NCI-H1105 treated with DMSO at 0.1 percent for 48 hours (cell line): ENCODE results near the gene ZBTB43.

ENCODE experiments used
- DNase-seq: peaks from one replicate; lab custom pipeline; 2025; lab: John Stamatoyannopoulos, UW

Gene ZBTB43

DNA sequence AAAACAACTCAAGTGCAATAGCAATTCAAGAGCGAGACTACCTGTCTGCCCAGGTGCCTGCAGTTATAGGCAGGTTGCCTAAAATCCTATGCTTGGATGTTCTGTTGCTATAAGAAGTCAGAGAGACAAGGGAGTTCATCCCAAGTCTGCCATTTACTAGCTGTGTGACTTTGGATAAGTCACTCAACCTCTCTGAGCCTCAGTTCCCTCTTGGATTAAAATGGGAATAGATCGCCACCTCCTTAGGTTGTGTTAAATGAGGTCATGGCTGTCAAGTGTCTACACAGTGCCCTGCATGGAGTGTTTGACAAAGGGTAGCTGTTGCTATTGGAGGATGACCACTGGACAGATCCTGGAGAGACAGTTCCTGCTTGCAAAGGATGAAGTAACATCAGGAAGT lies 54.3 kb downstream of the ZBTB43 start:
- DNase-seq = no peak

DNA sequence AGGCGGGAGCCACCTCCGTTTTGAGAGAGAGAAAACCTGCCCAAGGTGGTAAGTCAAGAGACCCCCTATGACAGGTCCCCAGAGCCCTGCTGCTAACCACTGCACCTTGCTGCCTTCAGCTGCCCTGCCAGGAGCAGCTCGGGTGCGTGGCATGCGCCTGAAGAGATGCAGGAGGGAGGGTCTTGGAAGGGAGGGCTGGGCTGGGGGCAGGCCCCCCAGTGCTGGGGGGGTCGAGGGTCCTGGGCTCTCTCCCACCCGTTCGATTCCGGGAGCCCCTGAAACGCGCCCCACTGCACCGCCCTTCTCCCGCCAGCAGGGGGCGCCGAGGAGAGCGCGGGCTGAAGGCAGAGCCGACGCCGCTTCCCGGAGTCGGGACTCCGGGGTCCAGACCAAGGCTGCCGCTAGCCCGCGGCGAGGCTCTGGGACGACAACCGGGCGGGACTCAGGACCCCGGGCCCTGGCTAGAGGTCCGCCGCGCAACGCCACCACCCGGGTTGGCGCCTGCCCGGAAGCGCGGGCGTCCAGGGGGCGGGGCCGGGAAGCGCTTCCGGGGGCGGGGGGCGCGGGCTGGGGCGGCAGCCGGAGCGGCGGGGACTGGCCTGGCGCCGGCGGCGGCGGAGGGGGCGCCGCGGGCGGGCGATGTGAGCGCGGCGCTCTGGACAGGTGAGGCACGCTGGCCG lies 55.4 kb downstream of the ZBTB43 start, which contains the start of gene ZBTB34:
Gene ZBTB34 (plus strand): TSS at position 563 of the 680 bp plus-strand sequence. CDS start 18,761 bp downstream, outside the sequence.
- DNase-seq = peak; percentile 36

DNA sequence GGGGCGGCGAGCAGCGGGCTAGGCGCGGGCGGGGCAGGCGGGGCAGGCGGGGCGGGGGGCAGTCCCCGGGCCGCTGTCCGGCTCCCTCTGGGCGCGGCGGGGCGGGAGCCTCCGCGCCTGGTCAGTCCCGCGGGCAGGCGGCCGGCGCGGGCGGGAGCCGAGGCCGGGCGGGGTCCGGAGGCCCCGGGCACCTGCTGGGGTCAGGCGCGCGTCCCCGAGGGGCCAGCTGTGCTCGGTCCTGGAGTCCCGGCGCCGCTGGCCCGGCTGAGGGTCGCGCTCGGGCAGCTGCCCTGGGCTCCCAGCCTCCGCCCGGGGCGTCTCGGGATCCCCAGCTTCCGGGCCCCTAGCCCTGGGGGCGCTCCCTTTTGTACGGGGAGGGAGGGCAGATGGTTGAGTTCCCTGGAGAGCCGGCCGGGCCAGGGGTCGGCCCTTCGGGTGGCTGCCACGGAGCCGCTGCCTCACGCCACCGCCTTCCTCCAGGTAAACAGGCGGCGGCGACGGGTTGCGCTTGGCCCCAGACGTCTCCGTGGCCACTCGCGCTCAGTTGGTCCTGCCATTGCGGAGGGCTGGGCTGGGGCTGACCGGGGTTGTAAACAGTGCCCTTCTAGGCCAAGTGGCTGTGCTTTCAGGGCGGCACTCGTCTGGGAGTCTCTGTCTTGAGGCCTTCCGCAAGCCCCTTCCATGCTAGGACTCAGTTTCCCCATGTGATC lies 56.1 kb downstream of the ZBTB43 start:
- no peak for DNase-seq

DNA sequence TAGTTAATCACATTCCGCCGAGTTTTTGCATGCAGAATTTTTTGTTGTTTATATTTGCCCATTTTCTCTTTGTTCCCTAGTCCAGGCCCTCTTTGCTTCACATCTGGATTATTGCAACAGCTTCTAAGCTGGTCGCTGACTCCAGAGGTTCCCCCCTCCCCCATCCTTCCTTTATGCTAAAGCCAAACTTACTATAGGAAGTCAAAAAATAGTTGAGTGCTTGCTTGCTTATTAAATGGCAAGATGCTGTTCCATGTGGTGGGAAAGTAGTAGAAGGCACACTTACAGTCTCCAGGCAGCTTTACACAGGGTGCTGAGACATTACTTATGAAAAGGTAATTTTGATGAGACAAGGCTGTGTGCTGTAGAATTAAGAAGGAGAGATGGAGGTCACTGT lies 56.9 kb downstream of the ZBTB43 start:
- no peak for DNase-seq

DNA sequence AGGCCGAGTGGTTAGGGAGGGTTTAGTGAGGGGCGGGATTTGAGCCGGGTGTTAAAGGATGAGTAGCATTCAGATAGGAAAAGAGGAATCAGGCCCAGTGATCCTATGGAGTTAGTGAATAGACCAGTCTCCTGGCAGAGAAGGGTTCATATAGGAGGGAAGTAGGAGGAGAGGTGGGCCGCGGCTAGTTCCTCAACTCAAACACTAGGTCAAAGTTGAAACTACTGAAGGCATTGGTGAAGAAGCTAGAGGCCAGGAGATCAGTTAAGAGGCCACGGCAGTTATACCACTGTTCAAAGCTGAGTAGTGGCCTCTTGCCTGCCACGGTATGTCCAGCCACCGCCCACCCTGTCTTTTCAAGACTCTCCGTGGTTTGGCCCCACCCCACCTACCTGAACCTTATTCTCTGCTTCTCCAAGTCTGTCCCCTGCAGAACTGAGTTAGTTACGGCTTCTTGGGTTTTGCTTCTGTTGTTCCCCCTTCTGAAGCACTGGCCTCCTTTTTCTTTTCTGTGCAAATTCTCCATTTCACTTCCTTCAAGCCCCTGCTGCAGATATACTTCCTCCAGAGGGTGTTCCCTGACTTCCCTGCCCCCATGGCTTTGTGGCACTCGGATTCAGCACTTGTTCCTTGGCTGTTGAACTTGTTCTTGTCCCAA lies 57.4 kb downstream of the ZBTB43 start:
- no peak for DNase-seq

DNA sequence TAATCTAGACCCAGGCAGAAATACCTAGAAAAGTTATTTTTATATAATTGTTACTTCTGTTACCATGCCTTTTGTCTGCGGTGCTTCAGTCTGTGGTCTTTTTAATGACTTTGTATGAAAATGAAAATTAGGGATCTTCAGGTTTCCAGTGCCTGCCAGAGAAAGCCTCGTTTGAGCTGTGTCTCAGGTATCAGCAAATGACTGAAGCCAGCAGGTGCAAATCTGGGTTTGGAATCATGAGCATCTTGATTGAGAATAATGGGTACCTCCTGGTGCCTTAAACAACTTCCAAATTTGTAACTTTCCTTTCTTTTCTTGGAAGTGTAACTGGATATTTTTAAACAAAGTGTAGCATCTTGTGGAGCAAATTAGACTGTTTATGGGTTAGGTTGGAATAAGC lies 59.9 kb downstream of the ZBTB43 start:
- no peak for DNase-seq

DNA sequence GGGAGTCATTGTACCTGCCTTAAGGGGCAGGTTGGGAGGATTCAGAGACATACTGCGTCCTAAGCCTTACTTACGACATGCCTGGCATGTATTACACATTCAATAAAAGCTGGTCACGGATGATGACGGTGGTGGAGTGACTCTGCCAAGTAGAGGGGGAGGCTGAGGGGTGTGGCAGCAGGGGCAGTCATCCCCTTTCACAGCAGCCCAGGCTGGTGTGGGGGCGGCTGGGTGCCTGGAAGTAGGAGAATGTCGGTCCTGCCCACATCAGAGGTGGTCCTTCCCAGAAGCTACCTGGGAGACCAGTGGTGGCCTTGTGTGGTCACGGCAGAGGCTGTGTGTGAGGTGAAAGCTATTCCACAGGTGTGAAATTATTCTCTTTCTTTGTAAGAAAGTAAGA lies 64.5 kb downstream of the ZBTB43 start:
- no peak for DNase-seq

DNA sequence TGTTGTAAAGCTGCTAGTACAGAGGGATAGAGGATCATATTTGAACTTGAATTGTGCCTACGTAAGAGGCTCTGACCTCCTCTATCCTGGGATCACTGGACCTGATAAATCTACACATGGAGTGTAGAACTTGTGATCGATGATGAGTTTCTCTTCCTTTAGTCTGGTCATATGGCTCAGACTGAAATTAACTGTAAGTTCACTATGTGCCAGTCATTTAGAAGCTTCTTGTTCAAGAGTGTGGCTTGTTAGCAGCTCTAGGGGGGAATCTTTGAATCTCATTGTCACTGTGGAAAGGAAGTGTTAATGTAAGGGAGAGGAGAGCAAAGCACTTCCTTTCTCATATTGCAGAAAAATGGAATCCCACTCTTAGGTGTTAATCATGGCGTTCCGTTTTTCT lies 67.7 kb downstream of the ZBTB43 start:
- DNase-seq = no peak

DNA sequence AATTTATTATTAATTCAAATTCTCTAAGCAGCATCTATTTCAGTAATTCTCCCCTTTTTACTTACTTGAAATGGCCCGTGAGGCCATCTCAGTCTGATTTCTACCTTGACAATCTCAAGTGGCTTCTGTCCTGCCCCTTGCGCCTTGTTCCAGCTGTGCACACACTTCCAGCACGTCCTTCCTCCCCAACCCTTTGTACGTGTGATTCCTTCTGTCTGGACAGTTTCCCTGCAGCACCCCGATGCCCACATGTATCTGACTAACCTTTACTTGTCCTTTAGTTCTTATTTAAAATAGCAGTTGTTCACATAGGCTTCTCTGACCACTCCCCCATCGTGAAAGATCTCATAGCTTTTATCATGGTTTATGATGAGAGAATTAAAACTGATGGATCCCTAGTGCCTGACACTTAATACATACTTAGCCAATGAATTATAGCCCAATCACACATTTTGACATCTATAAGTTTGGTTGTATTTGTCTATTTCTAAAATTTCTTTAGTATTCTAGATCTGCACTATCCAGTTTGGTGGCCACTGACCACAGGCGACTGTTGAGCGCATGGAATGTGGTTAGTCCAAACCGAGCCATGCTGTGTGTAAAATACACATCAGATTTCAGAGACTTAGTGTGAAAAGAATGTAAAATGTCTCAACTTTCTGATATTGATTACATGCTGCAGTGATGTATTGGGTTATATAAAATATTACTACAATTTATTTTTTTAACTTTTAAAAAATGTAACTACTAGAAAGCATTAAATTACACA lies 69.9 kb downstream of the ZBTB43 start:
- DNase-seq = no peak

DNA sequence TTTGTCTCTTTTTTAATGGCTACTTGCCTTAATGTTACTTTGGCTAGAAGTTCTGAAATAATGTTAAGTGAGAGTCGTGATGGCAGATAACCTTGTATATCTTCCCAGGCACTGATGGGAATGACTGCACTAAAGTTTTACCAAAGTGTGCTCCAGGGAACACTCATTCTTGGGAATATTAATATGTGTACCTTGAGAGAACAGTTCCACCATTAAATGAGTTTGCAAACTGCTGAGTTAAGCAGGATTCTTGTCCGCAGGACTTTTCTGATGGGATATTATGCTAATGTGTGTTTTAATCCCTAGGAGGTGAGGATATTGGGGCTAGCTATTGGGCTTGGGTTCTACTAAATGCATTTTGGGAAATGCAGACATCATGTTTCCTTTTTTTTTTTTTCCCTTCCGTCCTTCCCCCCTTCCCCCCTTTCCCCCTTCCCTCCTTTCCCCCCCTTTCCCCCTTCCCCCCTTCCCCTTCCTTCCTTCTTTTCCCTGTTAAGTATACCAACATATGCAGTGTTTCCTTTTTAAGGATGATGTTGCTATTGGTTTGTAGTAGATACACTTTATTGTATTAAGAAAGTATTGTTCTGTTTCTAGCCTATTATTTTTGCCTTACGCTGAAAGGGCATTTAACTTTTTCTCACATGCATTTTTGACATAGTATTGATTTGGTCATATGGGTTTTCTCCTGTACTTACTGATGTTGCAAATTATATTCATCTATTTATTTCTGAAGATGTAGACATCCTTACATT lies 71.1 kb downstream of the ZBTB43 start:
- DNase-seq = no peak

DNA sequence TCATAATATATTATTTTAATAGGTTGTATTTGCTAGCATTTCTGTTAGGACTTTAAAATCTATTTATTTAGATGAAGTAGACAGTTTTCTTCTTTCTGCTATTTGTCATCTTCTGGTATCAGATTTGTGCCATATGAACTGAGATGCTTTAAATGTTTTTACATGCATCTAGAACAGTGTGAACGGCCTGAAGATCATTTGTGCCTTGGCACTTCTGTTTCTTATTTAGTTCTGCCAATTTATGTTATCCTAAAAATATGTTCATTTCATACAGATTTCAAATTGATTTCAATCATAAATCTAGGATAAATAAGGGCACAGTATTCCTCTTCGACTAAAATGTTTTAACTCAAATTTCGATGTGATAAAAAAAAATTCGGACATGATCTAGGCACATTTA lies 71.7 kb downstream of the ZBTB43 start:
- no peak for DNase-seq

DNA sequence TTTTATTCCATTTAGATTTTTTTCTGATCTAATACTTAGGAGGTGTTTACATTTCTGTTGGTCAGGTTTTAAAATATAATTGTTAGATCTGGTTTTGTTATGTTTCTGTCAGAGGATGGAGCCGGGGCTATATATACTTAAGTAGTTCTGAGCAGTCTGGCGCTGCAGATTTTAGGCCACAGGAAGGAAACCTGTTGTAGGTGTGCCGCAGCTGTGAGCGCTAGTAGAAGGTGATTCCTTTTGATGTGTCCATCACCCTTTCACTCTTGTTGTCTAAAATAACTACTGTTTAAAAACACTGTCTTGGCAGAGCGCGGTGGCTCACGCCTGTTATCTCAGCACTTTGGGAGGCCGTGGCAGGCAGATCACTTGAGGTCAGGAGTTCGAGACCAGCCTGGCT lies 72.6 kb downstream of the ZBTB43 start:
- DNase-seq = no peak

DNA sequence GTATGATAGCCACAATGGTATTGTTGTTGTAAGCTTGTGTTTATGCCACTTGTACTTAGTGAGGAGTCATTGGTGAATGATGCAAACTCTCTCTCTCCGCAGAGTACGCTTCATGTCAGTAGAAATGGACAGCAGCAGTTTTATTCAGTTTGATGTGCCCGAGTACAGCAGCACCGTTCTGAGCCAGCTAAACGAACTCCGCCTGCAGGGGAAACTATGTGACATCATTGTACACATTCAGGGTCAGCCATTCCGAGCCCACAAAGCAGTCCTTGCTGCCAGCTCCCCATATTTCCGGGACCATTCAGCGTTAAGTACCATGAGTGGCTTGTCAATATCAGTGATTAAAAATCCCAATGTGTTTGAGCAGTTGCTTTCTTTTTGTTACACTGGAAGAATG lies 74.4 kb downstream of the ZBTB43 start:
- no peak for DNase-seq

DNA sequence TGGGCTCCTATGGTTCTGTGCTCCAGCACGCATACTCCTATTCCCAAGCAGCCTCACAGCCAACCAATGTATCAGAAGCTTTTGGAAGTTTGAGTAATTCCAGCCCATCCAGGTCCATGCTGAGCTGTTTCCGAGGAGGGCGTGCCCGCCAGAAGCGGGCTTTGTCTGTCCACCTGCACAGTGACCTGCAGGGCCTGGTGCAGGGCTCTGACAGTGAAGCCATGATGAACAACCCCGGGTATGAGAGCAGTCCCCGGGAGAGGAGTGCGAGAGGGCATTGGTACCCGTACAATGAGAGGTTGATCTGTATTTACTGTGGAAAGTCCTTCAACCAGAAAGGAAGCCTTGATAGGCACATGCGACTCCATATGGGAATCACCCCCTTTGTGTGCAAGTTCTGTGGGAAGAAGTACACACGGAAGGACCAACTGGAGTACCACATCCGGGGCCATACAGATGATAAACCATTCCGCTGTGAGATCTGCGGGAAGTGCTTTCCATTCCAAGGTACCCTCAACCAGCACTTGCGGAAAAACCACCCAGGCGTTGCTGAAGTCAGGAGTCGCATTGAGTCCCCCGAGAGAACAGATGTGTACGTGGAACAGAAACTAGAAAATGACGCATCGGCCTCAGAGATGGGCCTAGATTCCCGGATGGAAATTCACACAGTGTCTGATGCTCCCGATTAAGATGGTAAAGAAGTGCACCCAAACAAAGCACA lies 75.5 kb downstream of the ZBTB43 start:
- no peak for DNase-seq

DNA sequence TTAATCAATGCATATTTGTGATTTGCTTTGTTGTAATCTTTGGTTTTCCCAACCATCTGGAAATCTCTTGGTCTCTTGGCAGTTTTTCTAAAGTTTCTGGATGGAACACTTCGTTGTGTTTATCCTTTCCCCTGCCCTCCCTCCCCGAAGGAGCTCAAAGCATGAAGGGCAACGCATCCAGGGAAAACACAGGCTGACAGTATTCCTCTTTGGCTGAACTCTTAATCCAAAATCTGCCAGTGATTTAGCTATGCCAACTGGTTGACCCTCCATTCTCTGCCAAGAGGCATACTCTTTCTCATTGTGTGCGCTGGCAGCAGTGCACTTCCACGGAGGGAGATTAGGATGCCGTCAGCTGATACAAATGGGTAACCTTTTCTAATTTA lies 76.1 kb downstream of the ZBTB43 start:
- DNase-seq = no peak

DNA sequence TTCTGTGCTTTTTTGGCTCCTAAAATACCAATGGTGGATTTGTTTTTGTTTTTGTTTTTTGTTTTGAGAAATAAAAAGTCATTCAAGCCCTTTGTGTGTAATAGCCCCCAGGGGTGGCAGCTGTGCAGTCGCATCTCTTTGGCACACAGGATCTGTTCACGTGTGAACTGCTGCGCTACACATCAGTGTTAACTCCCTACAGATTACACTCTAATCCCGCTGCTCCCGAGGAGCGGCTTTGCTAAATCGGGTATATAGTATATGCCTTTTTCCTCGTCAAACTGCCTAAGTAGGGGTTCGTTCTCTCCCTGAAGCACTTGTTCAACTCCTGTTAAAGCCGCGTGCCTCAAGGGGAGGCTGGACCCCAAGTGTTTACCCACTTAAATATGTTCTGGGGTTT lies 77.9 kb downstream of the ZBTB43 start:
- no peak for DNase-seq

DNA sequence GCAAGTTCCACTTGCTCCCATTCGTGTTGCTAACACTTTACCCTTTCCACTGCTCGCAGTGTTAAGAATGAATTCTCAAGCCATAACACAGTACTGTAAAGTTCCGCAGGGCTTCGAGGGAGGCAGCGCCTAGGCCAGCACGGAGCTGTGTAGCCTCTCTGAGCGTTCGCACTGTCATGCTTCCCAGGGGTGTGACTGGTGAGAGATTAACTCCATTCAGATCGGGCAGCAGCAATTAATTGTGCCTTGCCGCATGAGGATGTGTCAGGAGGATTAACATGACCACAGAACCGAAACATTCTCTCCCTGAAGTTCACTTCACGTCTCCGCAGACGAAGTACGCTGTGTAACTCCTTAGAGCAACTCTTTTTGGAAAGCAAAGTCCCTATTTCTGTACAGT lies 78.8 kb downstream of the ZBTB43 start:
- DNase-seq = no peak

DNA sequence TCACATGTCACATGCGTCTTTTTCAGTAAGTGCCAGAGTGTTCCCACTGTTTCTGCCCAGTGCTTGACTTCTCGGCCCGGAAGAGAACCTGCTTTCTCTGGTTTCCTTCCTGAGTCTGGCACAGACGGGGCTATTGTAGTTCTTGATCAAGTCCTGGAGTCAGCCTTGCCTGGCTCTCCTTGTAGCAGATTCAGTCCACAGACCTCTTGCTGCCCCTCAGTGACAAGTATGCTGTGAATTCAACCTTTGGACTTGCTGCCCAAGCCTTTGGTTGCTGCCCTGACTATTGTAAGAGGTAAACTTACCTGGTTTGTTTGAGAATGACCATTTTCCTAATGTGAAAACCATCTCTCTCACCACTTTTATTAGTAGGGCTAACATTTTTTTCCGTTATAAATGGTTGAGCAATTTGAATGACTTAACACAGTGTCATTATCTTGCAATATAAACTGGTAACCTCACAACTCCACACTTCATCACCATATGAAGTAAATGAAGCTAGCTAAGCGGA lies 80.3 kb downstream of the ZBTB43 start:
- no peak for DNase-seq

DNA sequence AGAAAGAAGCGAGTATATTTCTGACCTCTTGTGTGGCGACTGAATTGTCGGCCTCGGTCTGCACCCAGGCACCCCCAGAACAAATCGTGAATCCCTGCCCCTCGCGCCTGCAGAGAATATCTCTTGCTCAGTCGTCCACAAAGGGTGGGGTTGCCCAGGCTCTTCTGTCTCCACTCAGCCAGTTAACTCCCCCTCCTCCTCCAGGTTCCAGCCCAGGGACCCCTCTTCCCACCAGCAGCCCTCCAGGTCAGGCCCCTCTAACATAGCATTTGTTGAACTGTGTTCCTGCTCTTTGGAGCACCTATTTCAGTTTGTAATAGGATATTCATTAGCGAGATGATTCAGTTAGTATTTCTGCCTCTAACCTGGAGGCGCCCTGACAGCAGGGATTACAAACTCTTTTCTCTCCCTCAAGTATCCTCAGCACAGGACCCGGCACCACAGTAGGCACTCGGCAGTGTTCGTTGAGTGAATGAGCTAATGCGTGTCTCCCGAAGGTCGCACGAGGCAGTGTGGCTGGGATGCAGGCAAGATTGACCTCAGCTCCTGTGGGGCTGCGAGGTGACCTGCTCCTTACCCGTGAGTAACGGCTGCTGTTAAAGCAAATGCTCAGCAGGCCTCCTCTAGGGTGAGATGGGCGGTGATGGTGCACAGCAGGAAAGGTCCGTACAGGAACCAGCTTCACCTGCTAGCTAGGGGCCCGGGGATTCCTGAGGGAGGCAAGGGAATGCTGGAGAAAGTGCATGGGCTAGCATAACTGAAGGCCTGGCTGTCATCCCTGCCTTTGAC lies 81.4 kb downstream of the ZBTB43 start:
- DNase-seq = no peak

DNA sequence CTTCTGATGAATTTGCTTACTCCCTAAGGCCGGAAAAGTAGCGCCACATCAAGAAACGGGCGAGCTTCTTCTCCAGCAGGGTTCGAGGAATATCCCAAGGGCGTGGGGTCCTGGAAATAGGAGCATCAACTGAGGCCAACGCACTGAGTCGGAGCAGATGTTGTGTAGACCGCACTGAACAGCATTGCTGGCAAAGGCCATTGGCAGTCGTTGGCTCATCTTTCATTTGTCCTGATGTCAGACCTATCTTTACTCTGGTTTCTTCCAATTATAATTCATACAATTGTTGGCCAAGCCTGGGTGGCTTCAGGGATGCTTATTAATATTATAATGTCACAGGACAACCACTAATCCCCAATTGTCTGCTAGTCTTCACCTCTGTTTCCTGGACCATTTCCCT lies 82.1 kb downstream of the ZBTB43 start:
- no peak for DNase-seq
